Ovary (tissue), 9 donors: ENCODE data around the gene NENF. TPM values are rescaled to one million over a fixed set of nuclear protein-coding genes. Genes with fewer than 3 reads are reported as not detected.

Experiments used
- DNase-seq, 5 donors: peaks; one replicate each; pipeline ENCODE4 v3.0.0-alpha.2; 2019 to 2020
- H3K27ac ChIP-seq, 2 donors: fragments of 200-600 bp; one replicate each; pipeline versions ENCODE4 v1.5.1 to v1.8.0; 2019 to 2022
- H3K27me3 ChIP-seq: fragments of 200-600 bp; one replicate; pipeline ENCODE4 v1.8.0; 2022
- H3K36me3 ChIP-seq: fragments of 200-600 bp; sonication (generic); one replicate; pipeline ENCODE4 v1.5.1; 2019
- H3K4me1 ChIP-seq: one replicate; pipeline ENCODE4 v1.8.1; 2013; ENCODE audit warnings: mild to moderate bottlenecking, moderate library complexity; ENCODE audit not compliant: insufficient read depth
- H3K4me3 ChIP-seq: fragments of 200-600 bp; sonication (generic); one replicate; pipeline ENCODE4 v1.5.1; 2017
- H3K9me3 ChIP-seq, 2 donors: fragments of 200-600 bp in 1 of 2; sonication (generic) in 1 of 2; one replicate each; pipeline versions ENCODE4 v1.5.1 to v1.8.1; 2013 to 2019; ENCODE audit warnings: mild to moderate bottlenecking in 1 of 2, moderate library complexity in 1 of 2
- EP300 ChIP-seq: sonication (generic); formaldehyde crosslinking; IDR thresholded peaks from one replicate; pipeline ENCODE4 v1.6.1; 2017; ENCODE audit warnings: antibody characterized with exemption
- POLR2A ChIP-seq: fragments of 450-650 bp; IDR thresholded peaks from one replicate; pipeline ENCODE4 v1.6.1; 2017; ENCODE audit warnings: antibody characterized with exemption, mild to moderate bottlenecking, moderate library complexity
- WGBS, 3 donors: extraction: QIAGEN DNeasy Blood & Tissue Kit in 1 of 3; methylation state at CpG; one replicate each; pipeline versions ENCODE4 v1.1.5 to v1.1.7; 2013 to 2017; 5-methylcytosine and 5-hydroxymethylcytosine counted together
- intact Hi-C, 4 donors: fragments of 100-400 bp; cut with DNase I; formaldehyde crosslinking; loops; one replicate each; pipeline versions ENCODE4 v1.11.0 to v1.15.1; 2022 to 2023
- polyA plus RNA-seq, 2 donors: library from polyadenylated mRNA; stranded (reverse); fragments of 200-250 nt in 1 of 2; fragments of 350-450 nt in 1 of 2; fragmentation: Illumina TruSeq in 1 of 2; extraction: RNeasy Lipid Tissue Mini Kit (QIAGEN cat#74804) in 1 of 2; gene quantifications; one replicate each; pipeline ENCODE4 v1.2.3, GENCODE V29; 2013 to 2014
- total RNA-seq, 7 donors: library from RNA; depleted of rRNA in 2 of 7; stranded (reverse); fragments of >200 nt in 2 of 7; fragmentation: NEBNext Ultra II Directional in 3 of 7; extraction: Animal tissue kit (Norgen Biotek cat#: 25700) in 3 of 7; gene quantifications; one replicate each; pipeline versions ENCODE4 v1.1.0 to v1.2.4, GENCODE V29; 2016 to 2023
- TF ChIP-seq, protein P1 (sequence below), 3 donors: fragments of 450-650 bp in 2 of 3; fragments of 200-600 bp in 1 of 3; IDR thresholded peaks; one replicate each; pipeline versions ENCODE4 v1.5.1 to v1.8.0; 2016 to 2022; ENCODE audit warnings: antibody characterized with exemption in 3 of 3, mild to moderate bottlenecking in 1 of 3
- donor health status: DM: no; HTN: no; CAD: no; lungs with moderate emphysema.
- donor health status: DM: no; HTN: no; CAD: no.
- donor health status: Bipolar disorder and iron deficiency.
- donor health status: DM: yes; HTN: yes; CAD: no.
- donor health status: DM: no; HTN: no; CAD: no.
- donor health status: DM: yes; HTN: yes; CAD: no.

The NENF gene
- total and polyA plus RNA-seq, 9 donors, result 84.7 to 192 (median 102) TPM

DNA sequence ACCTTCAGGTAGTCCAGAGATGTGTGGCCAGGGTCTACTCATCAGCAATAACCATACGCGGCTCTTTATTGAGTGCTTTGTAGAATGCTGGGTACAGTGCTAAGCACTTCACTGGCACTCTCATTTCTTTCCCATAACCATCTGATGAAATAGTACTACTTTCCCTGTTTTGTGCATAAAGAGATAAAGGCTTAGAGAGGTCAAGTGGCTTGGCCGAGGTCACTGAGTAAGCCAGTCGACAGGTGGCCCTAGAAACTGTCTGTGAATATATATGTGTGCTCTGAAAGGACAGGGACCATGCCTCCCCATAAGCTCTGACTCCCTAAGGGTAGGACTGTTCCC is 52.8 kb downstream of the NENF start:
- WGBS, 3 donors, result 85 to 94% (median 93%) methylated on average over 4 of the region's 4 CpGs
- H3K27me3 ChIP-seq, result no peaks in the 10 kb centered on the region
- H3K4me1 ChIP-seq, result peaks cover 1% of the 10 kb centered on the region
- intact Hi-C loops, result no loop called here
- no peaks in the 10 kb centered on the region for H3K36me3 ChIP-seq
- DNase-seq, result no peak
- no peaks in the 10 kb centered on the region for H3K9me3 ChIP-seq
- no peak overlapping the region for H3K27ac ChIP-seq
- no peak overlapping the region for H3K4me3 ChIP-seq
- TF ChIP-seq EP300 (no peak), POLR2A (no peak)
- TF ChIP-seq, protein P1, sequence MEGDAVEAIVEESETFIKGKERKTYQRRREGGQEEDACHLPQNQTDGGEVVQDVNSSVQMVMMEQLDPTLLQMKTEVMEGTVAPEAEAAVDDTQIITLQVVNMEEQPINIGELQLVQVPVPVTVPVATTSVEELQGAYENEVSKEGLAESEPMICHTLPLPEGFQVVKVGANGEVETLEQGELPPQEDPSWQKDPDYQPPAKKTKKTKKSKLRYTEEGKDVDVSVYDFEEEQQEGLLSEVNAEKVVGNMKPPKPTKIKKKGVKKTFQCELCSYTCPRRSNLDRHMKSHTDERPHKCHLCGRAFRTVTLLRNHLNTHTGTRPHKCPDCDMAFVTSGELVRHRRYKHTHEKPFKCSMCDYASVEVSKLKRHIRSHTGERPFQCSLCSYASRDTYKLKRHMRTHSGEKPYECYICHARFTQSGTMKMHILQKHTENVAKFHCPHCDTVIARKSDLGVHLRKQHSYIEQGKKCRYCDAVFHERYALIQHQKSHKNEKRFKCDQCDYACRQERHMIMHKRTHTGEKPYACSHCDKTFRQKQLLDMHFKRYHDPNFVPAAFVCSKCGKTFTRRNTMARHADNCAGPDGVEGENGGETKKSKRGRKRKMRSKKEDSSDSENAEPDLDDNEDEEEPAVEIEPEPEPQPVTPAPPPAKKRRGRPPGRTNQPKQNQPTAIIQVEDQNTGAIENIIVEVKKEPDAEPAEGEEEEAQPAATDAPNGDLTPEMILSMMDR (IDR thresholded peaks at IDR 0.05), result no peak

DNA sequence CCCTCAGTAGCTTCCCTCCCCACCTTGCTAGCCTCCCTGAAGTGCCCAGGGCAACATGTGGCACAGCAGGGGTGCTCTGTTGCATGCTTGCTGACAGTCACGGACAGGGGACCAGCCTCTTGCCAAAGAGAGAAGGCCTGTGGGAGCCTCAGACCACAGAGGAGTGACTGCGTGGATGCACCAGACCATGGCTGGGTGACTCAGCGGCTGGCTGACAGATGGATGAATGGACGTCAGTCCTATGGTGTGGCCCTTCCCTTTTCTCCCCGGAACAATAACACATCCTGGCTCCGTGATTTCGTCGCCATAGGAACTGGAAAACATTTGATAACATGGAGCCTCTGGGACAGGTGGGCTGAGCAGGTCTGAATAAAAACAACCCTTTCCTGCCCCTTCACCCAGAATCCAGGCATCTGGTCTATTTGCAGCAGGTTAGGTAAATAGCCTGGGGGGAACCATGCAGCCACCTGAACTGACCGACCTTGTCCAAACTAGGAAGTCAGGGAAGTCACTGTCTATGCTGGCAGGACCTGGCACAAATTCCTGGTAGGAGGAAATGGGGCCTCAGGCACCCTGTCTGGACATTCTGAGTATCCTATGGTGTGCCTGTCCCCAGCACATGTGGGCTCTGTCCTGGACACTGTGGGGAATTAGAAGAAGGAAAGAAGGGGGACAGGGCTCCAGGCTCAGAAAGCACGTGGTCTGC is 53.3 kb downstream of the NENF start:
- Histone ChIP-seq H3K36me3 (no peaks in the 10 kb centered on the region), H3K9me3 (no peaks in the 10 kb centered on the region), H3K27ac (no peak overlapping the region), H3K27me3 (no peaks in the 10 kb centered on the region), H3K4me3 (no peak overlapping the region), H3K4me1 (peaks cover 1% of the 10 kb centered on the region)
- WGBS, 3 donors, result 57 to 70% (median 59%) methylated on average over 10 of the region's 10 CpGs
- no peak for DNase-seq
- TF ChIP-seq EP300 (no peak), POLR2A (no peak)
- TF ChIP-seq, protein P1 (IDR thresholded peaks at IDR 0.05), result no peak
- intact Hi-C loops, result no loop called here

DNA sequence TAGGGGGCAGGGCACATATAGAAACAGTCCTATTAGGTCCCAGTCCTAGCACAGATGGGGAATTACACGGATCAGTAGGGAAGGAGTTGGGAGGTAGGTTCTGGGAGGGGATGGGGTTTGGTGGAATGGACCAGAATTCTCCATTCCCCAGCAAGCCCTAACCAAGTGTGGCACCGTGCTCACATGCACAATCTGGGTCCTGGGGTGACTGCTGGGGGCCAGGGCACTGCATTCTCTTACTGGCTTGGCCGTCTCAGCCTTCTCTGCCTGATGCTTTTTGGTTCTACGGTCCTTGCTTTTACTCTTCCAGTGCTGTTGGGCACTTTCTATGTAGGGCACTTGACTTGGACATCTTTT is 53.9 kb downstream of the NENF start:
- no peak overlapping the region for H3K4me3 ChIP-seq
- H3K9me3 ChIP-seq, result no peaks in the 10 kb centered on the region
- no peak for DNase-seq
- H3K27me3 ChIP-seq, result no peaks in the 10 kb centered on the region
- intact Hi-C loops, result no loop called here
- TF ChIP-seq POLR2A (no peak), EP300 (no peak)
- TF ChIP-seq, protein P1 (IDR thresholded peaks at IDR 0.05), result no peak
- no peaks in the 10 kb centered on the region for H3K36me3 ChIP-seq
- no peak overlapping the region for H3K27ac ChIP-seq
- WGBS, 3 donors, result 84 to 89% (median 88%) methylated on average over 4 of the region's 4 CpGs
- H3K4me1 ChIP-seq, result peaks cover 1% of the 10 kb centered on the region

DNA sequence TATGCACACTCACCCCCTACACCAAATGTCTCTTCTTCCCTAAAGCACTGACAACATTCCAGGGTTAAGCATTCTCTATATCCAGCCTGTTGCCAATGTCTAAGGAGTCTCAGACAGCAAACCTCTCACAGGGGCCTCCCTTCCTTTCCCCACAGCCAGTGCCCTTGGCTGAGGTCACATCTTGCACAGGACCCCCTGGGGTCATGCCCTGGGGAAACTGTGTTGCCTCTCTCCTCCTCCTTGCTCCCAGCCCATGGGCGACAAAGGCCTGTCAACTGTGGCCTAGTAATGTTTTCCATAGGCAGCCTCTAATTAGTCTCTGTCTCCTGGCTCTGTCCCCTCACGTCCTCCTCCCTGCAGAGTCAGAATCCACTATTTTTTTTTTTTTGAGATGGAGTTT is 54.6 kb downstream of the NENF start:
- no peak overlapping the region for H3K4me3 ChIP-seq
- DNase-seq, result no peak
- H3K9me3 ChIP-seq, result no peaks in the 10 kb centered on the region
- TF ChIP-seq EP300 (no peak), POLR2A (no peak)
- TF ChIP-seq, protein P1 (IDR thresholded peaks at IDR 0.05), result no peak
- H3K27me3 ChIP-seq, result no peaks in the 10 kb centered on the region
- no peaks in the 10 kb centered on the region for H3K36me3 ChIP-seq
- intact Hi-C loops, result no loop called here
- peaks cover 1% of the 10 kb centered on the region for H3K4me1 ChIP-seq
- H3K27ac ChIP-seq, result no peak overlapping the region
- WGBS, 3 donors, result 95 to 97% (median 96%) methylated on average over 2 of the region's 2 CpGs
